Measurements from ENCODE around the gene WDR81. TPM values are rescaled to one million over a fixed set of nuclear protein-coding genes. Genes with fewer than 3 reads are reported as not detected.

WDR81 gene
- polyA plus RNA-seq, 2 donors = 8.5 to 10.7 TPM

GRCh38 chr17:1750628-1751027 lies 26.1 kb downstream of the WDR81 start:
- Histone ChIP-seq H3K4me3 (ENCODE audit: low read depth in 1 of 2, low read length in 2 of 2) (no peak overlapping the region), H3K4me1 (ENCODE audit: control insufficient read depth in 2 of 2, insufficient read depth in 2 of 2, low read length in 1 of 2) (peaks cover 0 to 28% of the 10 kb centered on the region in 2 donors), H3K27ac (ENCODE audit: low read depth in 2 of 2, low read length in 1 of 2) (peak overlapping the region; percentile 2 to 47), H3K9me3 (ENCODE audit: control insufficient read depth in 2 of 2, insufficient read depth in 1 of 2, low read depth in 1 of 2, low read length in 1 of 2) (no peaks in the 10 kb centered on the region), H3K27me3 (ENCODE audit: control insufficient read depth in 1 of 2, insufficient read depth in 2 of 2, low read length in 2 of 2) (no peaks in the 10 kb centered on the region), H3K36me3 (ENCODE audit: control insufficient read depth in 2 of 2, insufficient read depth in 2 of 2, low read length in 1 of 2) (no peaks in the 10 kb centered on the region)
- WGBS, 2 donors = 64 to 74% methylated on average over 9 of the region's 9 CpGs

- Histone ChIP-seq H3K27me3 (ENCODE audit: control insufficient read depth in 1 of 2, insufficient read depth in 2 of 2, low read length in 2 of 2) (no peaks in the 10 kb centered on the region), H3K9me3 (ENCODE audit: control insufficient read depth in 2 of 2, insufficient read depth in 1 of 2, low read depth in 1 of 2, low read length in 1 of 2) (no peaks in the 10 kb centered on the region), H3K36me3 (ENCODE audit: control insufficient read depth in 2 of 2, insufficient read depth in 2 of 2, low read length in 1 of 2) (no peaks in the 10 kb centered on the region), H3K4me3 (ENCODE audit: low read depth in 1 of 2, low read length in 2 of 2) (peak overlapping the region in 1 of 2 donors; percentile 18), H3K27ac (ENCODE audit: low read depth in 2 of 2, low read length in 1 of 2) (peak overlapping the region; percentile 75 to 88), H3K4me1 (ENCODE audit: control insufficient read depth in 2 of 2, insufficient read depth in 2 of 2, low read length in 1 of 2) (peaks cover 0 to 27% of the 10 kb centered on the region in 2 donors)
- 37 to 38% methylated on average over 18 of the region's 18 CpGs for WGBS, 2 donors
Observed at GRCh38 chr17:1752425-1753262, 28.1 kb downstream of the WDR81 start.

GRCh38 chr17:1753767-1754429 lies 29.4 kb downstream of the WDR81 start:
- Histone ChIP-seq H3K4me3 (ENCODE audit: low read depth in 1 of 2, low read length in 2 of 2) (no peak overlapping the region), H3K27ac (ENCODE audit: low read depth in 2 of 2, low read length in 1 of 2) (no peak overlapping the region), H3K9me3 (ENCODE audit: control insufficient read depth in 2 of 2, insufficient read depth in 1 of 2, low read depth in 1 of 2, low read length in 1 of 2) (no peaks in the 10 kb centered on the region), H3K27me3 (ENCODE audit: control insufficient read depth in 1 of 2, insufficient read depth in 2 of 2, low read length in 2 of 2) (no peaks in the 10 kb centered on the region), H3K4me1 (ENCODE audit: control insufficient read depth in 2 of 2, insufficient read depth in 2 of 2, low read length in 1 of 2) (peaks cover 0 to 22% of the 10 kb centered on the region in 2 donors), H3K36me3 (ENCODE audit: control insufficient read depth in 2 of 2, insufficient read depth in 2 of 2, low read length in 1 of 2) (no peaks in the 10 kb centered on the region)
- 84 to 86% methylated on average over 23 of the region's 23 CpGs for WGBS, 2 donors

- 53 to 58% methylated on average over 25 of the region's 25 CpGs for WGBS, 2 donors
- H3K4me1 ChIP-seq (ENCODE audit: control insufficient read depth in 2 of 2, insufficient read depth in 2 of 2, low read length in 1 of 2) = peaks cover 0 to 22% of the 10 kb centered on the region in 2 donors
Observed at GRCh38 chr17:1754430-1755112, 30.1 kb downstream of the WDR81 start.

GRCh38 chr17:1755252-1755826 lies 30.8 kb downstream of the WDR81 start:
- H3K9me3 ChIP-seq (ENCODE audit: control insufficient read depth in 2 of 2, insufficient read depth in 1 of 2, low read depth in 1 of 2, low read length in 1 of 2) = no peaks in the 10 kb centered on the region
- 49 to 66% methylated on average over 20 of the region's 20 CpGs for WGBS, 2 donors
- no peaks in the 10 kb centered on the region for H3K27me3 ChIP-seq (ENCODE audit: control insufficient read depth in 1 of 2, insufficient read depth in 2 of 2, low read length in 2 of 2)
- H3K4me1 ChIP-seq (ENCODE audit: control insufficient read depth in 2 of 2, insufficient read depth in 2 of 2, low read length in 1 of 2) = peaks cover 0 to 22% of the 10 kb centered on the region in 2 donors
- peak overlapping the region in 1 of 2 donors; percentile 31 for H3K27ac ChIP-seq (ENCODE audit: low read depth in 2 of 2, low read length in 1 of 2)
- H3K4me3 ChIP-seq (ENCODE audit: low read depth in 1 of 2, low read length in 2 of 2) = no peak overlapping the region
- no peaks in the 10 kb centered on the region for H3K36me3 ChIP-seq (ENCODE audit: control insufficient read depth in 2 of 2, insufficient read depth in 2 of 2, low read length in 1 of 2)

More at GRCh38 chr17:1754430-1755112, 30.1 kb downstream of the WDR81 start:
- H3K9me3 ChIP-seq (ENCODE audit: control insufficient read depth in 2 of 2, insufficient read depth in 1 of 2, low read depth in 1 of 2, low read length in 1 of 2) = no peaks in the 10 kb centered on the region
- H3K27ac ChIP-seq (ENCODE audit: low read depth in 2 of 2, low read length in 1 of 2) = no peak overlapping the region
- H3K36me3 ChIP-seq (ENCODE audit: control insufficient read depth in 2 of 2, insufficient read depth in 2 of 2, low read length in 1 of 2) = no peaks in the 10 kb centered on the region
- no peaks in the 10 kb centered on the region for H3K27me3 ChIP-seq (ENCODE audit: control insufficient read depth in 1 of 2, insufficient read depth in 2 of 2, low read length in 2 of 2)
- no peak overlapping the region for H3K4me3 ChIP-seq (ENCODE audit: low read depth in 1 of 2, low read length in 2 of 2)

- Histone ChIP-seq H3K4me3 (ENCODE audit: low read depth in 1 of 2, low read length in 2 of 2) (no peak overlapping the region), H3K27me3 (ENCODE audit: control insufficient read depth in 1 of 2, insufficient read depth in 2 of 2, low read length in 2 of 2) (no peaks in the 10 kb centered on the region), H3K27ac (ENCODE audit: low read depth in 2 of 2, low read length in 1 of 2) (no peak overlapping the region), H3K4me1 (ENCODE audit: control insufficient read depth in 2 of 2, insufficient read depth in 2 of 2, low read length in 1 of 2) (peaks cover 0 to 21% of the 10 kb centered on the region in 2 donors), H3K9me3 (ENCODE audit: control insufficient read depth in 2 of 2, insufficient read depth in 1 of 2, low read depth in 1 of 2, low read length in 1 of 2) (no peaks in the 10 kb centered on the region), H3K36me3 (ENCODE audit: control insufficient read depth in 2 of 2, insufficient read depth in 2 of 2, low read length in 1 of 2) (no peaks in the 10 kb centered on the region)
- 67 to 71% methylated on average over 17 of the region's 17 CpGs for WGBS, 2 donors
Observed at GRCh38 chr17:1755827-1756262, 31.3 kb downstream of the WDR81 start.

GRCh38 chr17:1758807-1759206 lies 34.3 kb downstream of the WDR81 start:
- 75 to 79% methylated on average over 15 of the region's 15 CpGs for WGBS, 2 donors
- Histone ChIP-seq H3K27me3 (ENCODE audit: control insufficient read depth in 1 of 2, insufficient read depth in 2 of 2, low read length in 2 of 2) (no peaks in the 10 kb centered on the region), H3K36me3 (ENCODE audit: control insufficient read depth in 2 of 2, insufficient read depth in 2 of 2, low read length in 1 of 2) (no peaks in the 10 kb centered on the region), H3K4me1 (ENCODE audit: control insufficient read depth in 2 of 2, insufficient read depth in 2 of 2, low read length in 1 of 2) (peaks cover 3 to 20% of the 10 kb centered on the region in 2 donors), H3K27ac (ENCODE audit: low read depth in 2 of 2, low read length in 1 of 2) (no peak overlapping the region), H3K9me3 (ENCODE audit: control insufficient read depth in 2 of 2, insufficient read depth in 1 of 2, low read depth in 1 of 2, low read length in 1 of 2) (no peaks in the 10 kb centered on the region), H3K4me3 (ENCODE audit: low read depth in 1 of 2, low read length in 2 of 2) (no peak overlapping the region)

GRCh38 chr17:1759529-1759928 lies 35.0 kb downstream of the WDR81 start:
- Histone ChIP-seq H3K9me3 (ENCODE audit: control insufficient read depth in 2 of 2, insufficient read depth in 1 of 2, low read depth in 1 of 2, low read length in 1 of 2) (no peaks in the 10 kb centered on the region), H3K27ac (ENCODE audit: low read depth in 2 of 2, low read length in 1 of 2) (peak overlapping the region in 1 of 2 donors; percentile 36), H3K4me1 (ENCODE audit: control insufficient read depth in 2 of 2, insufficient read depth in 2 of 2, low read length in 1 of 2) (peaks cover 3 to 24% of the 10 kb centered on the region in 2 donors), H3K36me3 (ENCODE audit: control insufficient read depth in 2 of 2, insufficient read depth in 2 of 2, low read length in 1 of 2) (no peaks in the 10 kb centered on the region), H3K27me3 (ENCODE audit: control insufficient read depth in 1 of 2, insufficient read depth in 2 of 2, low read length in 2 of 2) (no peaks in the 10 kb centered on the region), H3K4me3 (ENCODE audit: low read depth in 1 of 2, low read length in 2 of 2) (no peak overlapping the region)
- 49 to 65% methylated on average over 5 of the region's 5 CpGs for WGBS, 2 donors

GRCh38 chr17:1762233-1762900 lies 37.9 kb downstream of the WDR81 start:
- WGBS, 2 donors = 61 to 65% methylated on average over 21 of the region's 21 CpGs
- H3K27ac ChIP-seq (ENCODE audit: low read depth in 2 of 2, low read length in 1 of 2) = peak overlapping the region; percentile 80 to 84
- H3K4me3 ChIP-seq (ENCODE audit: low read depth in 1 of 2, low read length in 2 of 2) = peak overlapping the region; percentile 11 to 12
- no peaks in the 10 kb centered on the region for H3K9me3 ChIP-seq (ENCODE audit: control insufficient read depth in 2 of 2, insufficient read depth in 1 of 2, low read depth in 1 of 2, low read length in 1 of 2)
- H3K36me3 ChIP-seq (ENCODE audit: control insufficient read depth in 2 of 2, insufficient read depth in 2 of 2, low read length in 1 of 2) = no peaks in the 10 kb centered on the region
- H3K4me1 ChIP-seq (ENCODE audit: control insufficient read depth in 2 of 2, insufficient read depth in 2 of 2, low read length in 1 of 2) = peaks cover 7 to 11% of the 10 kb centered on the region in 2 donors
- H3K27me3 ChIP-seq (ENCODE audit: control insufficient read depth in 1 of 2, insufficient read depth in 2 of 2, low read length in 2 of 2) = no peaks in the 10 kb centered on the region
